GM19043 (cell line): ENCODE data around the gene ARHGAP26.

Experiments used
- ATAC-seq: cut with Tn5 transposase; IDR thresholded peaks from one replicate; pipeline ENCODE4 v1.9.1; 2021; ENCODE audit warnings: low read depth; ENCODE audit not compliant: unreplicated experiment

ARHGAP26 gene

DNA sequence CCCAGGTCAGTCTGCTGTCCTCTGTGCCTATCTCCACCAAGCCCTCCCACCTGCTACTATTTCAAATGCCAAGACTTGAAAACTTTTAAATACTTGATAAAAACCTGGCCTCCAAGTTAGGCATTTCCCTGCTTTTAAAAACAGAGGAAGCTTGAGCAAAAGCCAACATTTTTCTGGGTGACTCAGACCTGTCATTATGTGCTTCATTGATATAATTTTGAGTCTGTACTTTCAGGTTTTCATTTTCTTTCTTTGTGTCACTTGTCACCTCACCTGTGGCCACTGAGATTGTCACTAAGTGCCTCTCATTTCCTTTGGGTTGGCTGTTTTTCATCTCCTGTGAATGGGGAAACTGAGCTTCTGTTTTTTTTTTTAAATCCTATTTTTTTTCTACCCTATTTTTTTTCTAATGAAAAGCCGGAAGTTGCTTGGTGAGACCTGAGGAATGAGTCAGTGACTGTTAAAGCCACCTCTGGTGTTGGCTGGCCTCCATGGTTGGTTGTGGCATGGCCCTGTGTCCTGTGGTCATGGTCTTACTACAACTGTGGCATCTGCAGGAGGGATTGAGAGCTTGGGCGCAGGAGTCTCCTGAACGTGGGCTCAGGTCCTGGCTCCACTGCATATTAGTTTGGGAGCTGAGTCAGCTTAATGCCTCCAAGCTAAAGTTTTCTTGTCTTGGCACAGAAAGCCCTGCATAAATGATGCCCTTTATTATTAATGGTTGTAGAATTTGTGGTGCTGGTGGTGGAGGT, 56.7 kb downstream of the ARHGAP26 start:
- no peak for ATAC-seq

DNA sequence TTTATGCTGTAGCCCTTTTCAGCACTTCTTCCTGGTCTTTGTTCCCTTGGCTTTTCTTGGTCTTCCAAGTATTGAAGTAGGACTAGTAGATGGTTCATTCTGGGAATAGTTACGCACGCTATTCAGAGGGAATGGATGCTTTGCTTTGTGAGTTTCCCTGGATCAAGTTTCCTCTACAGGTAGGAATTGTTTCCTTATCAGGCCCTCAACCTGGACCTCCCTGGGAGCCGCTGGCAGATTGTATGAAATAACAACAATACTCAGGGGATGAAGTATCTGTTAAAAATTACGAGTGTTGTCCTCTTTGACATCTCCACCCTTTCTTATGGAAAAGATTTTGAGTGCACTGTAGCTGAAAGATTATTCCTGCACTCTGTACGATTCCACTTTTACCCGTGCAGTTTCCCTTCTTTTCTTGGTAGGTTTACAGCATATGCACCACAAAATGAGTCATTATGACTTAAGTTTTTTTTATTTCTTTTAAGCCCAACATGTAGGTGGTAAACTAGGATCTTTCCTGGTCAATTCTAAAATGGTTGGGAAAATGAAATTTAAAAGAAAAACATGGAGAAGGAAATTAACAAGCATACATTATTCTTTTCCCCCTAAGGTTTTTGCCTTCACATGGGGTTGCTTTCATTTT, 57.9 kb downstream of the ARHGAP26 start:
- ATAC-seq = no peak

DNA sequence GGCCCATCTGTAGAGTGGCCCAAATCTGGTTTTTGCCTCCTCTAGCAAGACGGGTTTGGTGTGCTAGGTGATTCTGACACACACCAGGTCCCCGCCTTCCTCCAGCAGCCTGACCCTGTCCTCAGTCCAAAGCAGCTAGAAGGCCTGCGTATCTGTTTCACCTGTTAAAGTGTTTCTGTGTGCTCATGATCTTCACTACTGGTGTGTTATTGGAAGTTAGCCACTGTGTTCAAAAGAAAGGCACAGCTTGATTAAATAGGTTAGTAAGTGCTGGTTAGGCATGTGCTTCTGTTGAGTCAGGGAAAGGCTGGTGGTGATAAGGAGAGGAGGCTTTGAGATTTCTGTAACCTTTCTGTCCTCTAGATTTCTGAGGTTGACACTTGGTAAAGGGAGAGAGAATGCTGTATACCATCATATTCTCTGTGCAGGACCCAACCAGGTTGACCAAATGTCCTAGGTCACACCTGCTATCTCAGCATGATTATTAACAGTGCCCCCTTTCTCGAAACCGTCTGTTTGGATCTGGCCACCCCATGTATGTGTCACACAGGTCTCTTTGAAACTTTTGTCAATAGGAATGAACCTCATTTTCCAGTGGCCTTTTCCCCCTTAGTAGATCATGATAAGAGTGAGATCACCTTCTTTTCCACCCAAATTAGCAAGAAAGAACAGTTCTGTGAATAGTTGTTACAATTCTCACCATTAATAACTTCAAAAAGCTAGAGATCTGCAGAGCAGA, 58.8 kb downstream of the ARHGAP26 start:
- no peak for ATAC-seq

DNA sequence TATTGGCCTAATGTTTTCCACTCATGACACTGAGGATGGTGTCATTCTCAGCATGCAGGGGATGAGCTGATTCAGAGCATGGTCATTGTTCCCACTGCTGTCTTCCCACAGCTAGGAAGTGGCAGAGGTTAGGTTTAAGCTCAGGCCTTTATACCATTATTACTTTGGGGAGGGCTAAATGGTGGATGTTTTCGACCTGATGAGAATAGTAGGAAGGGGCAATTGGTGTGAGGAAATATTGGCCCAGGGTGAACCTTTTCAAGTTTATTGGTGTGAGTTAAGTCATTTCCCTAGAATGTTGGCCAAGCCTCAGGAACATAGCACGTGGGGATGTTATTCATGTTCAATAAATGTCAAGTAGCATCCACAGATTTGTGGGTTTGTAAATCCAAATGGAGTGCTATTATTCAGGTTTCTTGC, 59.6 kb downstream of the ARHGAP26 start:
- ATAC-seq = no peak

DNA sequence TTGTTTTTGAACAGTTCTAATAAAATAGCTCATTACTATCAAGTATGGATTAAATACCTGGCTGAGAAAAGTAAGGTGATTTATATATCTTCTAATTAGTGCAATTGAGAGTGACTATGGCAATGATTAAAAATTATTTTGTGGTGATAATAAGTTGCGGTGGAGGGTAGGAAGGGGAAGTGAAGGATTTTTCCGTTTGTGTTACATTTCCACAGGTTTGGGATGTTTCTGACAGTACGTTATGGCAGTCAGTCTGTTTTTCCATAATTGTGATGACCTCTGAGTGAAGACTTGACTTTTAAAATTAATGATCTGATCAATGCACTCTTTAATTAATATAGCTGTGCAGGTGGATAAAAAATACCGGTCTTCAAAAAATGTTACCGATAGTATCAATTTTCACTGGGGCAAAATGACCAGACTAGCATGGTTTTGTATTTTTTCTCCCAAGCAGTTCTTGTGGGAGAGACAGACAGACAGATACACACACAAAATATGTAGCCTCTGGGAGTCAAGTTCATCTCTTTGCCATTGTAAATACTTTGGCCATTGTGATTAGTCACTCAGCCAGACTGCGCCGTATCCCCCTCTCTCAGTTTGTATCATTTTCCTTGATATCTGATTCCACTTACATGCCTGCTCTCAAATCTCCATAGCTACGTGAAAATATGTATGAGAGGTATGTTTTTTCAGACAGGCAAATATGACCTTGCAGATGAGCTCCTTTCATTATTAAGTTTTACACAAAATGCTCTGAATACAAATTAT, 60.2 kb downstream of the ARHGAP26 start:
- ATAC-seq = no peak

DNA sequence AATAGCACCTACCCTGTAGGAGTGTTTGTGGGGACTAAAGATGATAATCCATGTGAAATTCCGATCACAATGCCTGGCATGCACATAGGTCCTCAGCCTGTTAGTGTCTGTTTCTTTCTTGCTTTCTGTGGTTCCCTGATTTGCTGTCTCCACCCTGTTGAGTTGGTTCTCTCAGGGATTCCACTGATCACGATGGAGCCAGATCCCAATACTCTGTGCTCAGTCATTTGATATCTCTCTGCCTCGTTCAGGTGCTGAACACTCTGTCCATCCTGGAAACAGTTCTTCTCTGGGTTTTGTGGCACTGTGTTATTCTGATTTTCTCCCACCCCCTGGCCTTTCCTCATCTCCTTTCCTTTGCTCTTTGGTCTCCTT, 60.8 kb downstream of the ARHGAP26 start:
- ATAC-seq = no peak

DNA sequence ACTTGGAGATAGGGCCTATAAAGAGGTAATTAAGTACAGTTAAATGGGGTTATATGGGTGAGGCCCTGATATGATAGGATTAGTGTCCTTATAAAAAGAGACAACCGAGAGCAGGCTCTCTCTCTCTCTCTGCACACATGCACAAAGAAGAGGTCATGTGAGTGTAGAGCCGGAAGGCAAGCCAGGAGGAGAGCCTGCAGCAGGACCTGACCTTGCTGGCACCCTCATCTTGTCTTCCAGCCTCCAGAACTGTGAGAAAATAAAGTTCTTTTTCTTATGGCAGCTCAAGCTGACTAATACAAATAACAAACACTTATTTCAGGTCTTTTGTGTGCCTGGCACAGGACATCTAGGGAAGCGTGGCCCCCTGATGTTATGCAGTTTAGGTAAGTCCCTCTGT, 62.1 kb downstream of the ARHGAP26 start:
- ATAC-seq = no peak

DNA sequence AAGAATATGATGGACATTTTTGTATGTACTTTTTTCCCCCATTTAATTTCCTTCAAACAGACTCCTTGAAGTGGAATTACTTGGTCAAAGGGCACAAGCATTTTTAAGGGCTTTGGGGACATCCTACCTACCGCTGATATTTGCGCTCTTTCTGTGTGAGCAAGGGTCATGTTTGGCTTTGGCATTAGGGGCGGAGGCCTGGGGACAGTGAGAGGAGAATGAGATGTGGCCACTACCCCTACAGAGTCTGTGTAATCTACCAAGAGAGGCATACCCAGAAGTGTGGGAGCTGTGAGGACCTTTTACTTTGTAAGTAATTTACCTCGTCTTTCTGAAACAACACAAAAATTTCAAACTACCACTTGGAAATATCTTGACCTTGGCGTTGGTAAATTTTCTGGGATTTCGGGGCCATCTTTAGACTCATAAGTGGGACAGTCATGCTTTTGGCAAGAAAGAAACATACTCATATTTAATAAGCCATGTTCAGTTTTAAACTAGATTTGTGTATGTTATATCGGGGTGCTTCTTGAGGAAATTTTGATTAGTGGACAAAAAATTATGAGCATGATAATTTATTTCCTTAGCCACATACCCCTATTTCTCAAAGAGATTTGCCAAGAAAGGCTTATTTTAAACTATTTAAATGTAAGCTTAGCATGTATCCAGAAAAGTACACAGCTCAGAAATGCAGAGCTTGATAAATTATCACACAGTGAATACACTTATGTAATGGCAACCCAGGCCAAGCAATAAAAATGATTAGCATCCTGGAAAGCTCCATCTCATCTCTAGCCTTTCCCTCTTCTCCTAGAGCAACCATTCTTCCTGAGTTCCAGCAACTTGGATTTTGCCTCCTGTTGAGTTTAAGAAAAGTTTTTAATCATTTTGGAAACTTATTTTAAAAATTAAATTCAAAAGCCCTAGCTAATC, 63.6 kb downstream of the ARHGAP26 start:
- no peak for ATAC-seq

DNA sequence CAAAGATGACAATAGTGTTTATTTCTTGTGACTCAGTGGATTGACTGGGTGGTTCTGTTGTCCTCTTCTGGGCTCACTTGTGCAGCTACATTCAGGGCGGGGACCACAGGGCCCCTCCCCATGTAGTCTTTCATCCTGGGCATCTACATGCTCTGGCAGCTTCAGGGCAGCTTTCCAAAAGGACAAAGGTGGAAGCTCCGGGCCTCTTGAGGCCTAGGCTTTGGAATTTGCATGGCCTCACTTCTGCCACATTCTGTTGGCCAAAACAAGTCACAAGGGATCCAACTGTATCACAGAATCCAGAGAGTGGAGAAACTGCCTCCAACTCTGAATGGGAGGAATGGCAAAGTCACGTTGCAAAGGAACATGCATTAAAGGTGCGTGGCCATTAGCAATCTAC, 64.3 kb downstream of the ARHGAP26 start:
- ATAC-seq = no peak

DNA sequence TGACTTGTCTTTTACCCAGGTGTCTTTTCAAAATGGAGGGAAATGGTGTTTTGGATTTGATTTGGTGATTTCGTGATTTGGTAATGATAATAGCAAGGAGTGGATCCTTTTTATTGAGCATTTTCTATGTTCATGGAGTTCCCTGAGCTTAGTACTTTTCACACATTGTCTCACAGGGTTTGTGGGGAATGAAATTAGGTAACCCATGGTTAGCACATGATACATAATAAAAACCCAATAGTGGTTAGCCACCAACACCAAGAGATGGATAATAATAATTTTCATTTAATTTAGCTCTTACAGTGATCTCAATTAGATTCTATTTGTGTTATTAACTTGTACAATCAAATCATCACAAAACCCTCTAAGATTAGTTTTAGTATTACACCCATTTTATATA, 65.4 kb downstream of the ARHGAP26 start:
- no peak for ATAC-seq

DNA sequence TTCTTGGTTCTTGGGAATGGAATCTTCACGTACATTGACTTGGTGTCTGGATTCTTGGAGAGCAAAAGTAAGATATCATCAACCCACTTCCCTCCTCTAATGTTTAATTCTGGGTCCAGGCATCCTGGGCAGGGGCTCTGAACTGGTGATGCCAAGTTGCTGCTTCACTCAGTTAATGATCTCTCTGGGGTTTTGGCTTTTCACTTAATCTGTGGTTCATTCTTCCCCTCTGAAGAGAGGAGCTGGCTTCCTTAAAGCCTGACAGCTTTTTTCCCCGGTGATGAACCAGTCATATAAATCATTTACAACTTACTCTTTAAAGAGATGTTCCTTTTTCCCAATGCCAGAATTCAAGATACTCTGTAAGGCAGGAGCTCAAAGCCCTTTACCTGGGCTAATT, 65.9 kb downstream of the ARHGAP26 start:
- peak; percentile 59 for ATAC-seq

DNA sequence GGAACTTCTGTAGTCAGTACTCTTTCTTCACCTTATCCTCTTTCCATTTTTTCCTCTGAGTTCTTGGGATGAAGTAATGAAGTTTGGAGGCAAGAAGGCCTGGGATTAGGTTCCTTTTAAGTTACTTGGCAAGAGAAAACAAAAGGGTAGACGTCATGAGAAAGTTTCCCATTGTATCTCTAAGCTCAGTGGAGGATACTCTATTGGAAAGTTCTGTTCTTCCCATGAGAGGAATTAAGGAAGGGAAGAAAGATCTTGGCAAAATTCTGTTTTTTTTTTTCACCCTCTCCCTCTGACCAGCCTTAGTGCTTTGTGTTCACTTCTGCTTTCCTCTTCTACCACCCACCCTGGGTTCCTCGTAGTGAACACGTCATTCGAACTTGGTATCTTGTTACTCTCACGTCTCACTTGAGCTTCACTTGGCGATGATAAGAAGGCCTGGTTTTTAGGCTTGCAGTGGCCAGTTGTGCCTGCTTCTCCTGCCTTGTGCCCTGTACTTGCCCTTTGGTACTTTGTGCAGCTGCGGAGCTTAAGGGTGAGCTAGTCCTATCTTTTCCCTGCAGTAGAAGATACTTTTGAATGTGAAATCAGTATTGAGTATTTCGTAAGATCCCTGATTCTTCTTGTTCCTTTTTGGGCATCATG, 67.0 kb downstream of the ARHGAP26 start:
- ATAC-seq = no peak

DNA sequence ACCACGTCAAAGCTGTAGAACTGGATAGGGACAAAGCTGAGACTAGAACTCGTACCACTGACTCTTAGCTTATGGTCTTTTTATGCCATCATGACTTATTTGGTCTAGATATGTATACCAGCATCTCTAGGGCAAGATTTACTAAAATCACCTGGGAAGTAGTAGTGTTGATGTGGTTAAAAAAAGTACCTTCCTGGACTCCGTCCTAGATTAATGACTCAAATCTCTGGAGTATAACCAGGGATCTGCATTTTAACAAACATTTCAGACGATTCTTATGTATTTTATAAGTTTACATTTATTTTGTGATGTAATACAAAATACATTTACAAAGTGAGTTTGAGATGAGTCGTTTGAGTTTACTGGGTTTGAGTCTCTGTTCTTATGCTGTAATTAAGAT, 68.7 kb downstream of the ARHGAP26 start:
- no peak for ATAC-seq

DNA sequence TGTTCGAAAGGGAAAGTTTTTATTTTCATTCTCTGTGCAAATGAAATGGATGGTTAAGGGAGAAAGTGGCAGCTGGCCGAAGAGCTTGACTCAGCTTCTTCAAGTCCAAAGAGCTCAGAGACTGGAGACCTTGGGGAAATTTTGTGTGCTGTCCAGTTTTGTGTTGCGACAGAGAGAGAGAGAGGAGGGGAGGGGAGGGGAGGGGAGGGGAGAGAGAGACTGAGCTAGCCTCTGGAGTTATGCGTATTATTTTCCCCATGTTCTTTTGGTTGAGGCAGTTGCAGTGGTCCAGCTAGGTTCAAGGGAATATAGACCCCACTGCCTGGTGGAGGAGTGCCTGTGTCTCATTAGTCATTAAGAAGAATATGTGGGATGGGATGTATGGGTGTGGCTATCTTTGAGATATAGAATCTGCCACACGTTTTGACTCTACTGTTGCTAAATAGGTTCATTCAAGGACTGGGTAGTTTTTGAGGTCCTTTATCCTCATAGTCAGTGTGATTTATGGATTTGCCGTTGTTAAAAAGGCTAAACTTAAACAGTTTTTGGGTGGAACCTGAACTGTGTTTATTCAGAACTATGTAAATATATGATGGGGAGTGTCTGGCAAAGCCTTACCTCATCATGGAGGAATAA, 69.7 kb downstream of the ARHGAP26 start:
- no peak for ATAC-seq

DNA sequence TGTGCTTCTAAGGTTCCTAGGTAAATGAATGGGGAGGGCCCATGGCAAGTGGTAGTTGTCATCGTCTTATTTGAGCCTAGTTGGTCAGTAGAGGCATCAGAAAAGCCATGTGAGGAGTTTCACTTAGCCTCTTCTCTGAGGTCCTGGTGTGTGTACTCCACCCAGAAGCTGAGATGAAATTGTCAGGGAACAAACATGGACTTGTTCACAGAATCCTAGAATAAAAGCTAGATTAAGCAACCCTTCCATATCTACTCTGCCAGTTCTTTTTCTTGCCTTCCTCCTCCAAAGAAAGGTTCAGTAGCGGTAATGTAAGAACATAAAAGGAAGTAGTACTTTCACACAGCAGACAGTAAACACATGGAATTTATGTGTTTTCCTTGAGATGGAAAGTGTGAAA, 70.4 kb downstream of the ARHGAP26 start:
- ATAC-seq = no peak

DNA sequence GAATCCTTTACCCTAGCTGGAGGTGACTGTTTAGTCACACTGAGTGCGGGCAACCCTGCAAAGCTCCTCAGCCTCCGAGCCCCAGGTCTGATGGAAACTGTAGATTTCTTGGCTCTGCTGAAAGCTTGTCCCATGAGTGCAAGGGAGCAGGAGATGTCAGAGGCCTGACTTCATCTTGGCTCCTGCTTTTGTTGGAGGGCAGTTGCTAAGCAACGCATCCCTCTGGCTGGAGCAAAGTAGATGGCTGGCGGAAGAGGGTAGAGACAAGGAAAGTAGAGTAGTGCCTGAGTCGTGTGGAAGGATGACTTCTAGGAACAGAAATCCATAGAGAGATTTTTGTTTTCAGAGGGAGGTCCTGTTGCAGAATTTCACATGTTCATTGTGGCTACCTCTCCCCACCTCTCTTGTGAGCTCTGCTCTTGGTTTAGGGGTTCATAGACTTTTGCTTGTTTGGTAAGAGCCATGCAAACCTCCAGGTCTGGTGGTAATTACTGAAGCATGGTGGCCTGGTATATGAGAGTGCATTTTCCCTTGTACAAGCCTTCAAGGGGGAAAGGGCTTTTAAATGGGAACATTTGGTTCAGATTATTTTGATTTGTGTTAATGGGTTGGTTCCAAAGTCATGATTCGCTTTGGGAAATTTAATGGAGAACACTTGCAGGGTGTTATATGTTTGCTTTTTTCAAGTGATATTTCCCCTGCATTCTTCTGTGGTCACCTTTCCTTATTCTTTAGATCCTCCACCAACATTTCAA, 71.5 kb downstream of the ARHGAP26 start:
- ATAC-seq = no peak

DNA sequence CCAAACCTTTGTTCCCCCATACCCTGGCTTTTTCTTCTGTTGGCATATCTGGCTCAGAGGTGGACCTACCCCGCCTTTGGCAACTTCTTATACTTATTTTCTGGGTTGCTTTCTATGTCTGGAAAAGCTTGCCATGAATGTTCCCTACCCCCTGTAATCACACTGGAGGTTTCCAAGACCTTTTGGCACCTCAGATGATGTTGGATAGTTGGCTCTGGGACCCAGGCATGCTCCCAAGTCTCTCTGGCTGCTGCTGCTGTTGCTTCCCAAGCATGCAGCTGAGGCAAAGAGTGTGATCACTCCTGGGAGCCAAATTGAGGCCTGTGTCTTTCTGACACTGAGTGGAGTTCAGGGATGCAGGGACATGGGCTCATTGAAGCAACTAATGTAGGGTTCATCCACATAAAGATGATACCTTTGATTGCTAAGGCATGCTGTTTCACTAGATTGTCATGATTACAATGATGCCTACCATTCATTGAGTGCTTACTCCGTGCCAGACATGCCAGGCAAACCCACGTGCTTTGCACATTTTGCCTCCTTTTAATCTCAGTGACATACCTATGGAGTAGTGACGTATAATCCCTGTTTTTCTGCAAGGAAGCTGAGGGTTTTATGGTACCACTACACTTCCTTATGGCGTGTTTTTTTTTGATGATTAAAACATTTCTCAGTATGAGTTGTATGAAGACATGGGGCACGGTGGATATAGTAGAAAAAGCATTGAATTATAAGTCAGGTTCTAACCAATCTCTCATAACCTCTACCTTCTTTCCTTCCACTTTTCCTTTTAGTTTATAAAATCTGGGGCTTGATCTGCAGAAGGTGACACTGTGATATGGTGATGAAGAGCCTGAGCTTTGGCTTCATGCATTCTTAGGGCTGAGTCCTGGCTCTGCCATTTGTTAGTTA, 73.1 kb downstream of the ARHGAP26 start:
- ATAC-seq = no peak
